Adipocyte (in vitro differentiated cells): ENCODE measurements around the gene MAST4.
"Not testable (repeated sequence)": the region's sequence is repeated elsewhere in the genome, so short reads cannot be mapped to it uniquely, and the experiment has no call there.

Experiments used
- DNase-seq: peaks from one replicate; pipeline ENCODE4 v3.0.0-alpha.2; 2015; ENCODE audit warnings: low read depth
- H3K27me3 ChIP-seq: replicated peaks from 2 replicates; pipeline ENCODE4 v1.7.0; 2013; ENCODE audit warnings: mild to moderate bottlenecking, low read length, moderate library complexity; ENCODE audit not compliant: control insufficient read depth, insufficient read depth
- H3K36me3 ChIP-seq: 2 replicates; pipeline ENCODE4 v1.7.0; 2013; ENCODE audit warnings: low read length, mild to moderate bottlenecking, moderate library complexity; ENCODE audit not compliant: control insufficient read depth, insufficient read depth, severe bottlenecking
- H3K4me1 ChIP-seq: 2 replicates; pipeline ENCODE4 v1.7.0; 2013; ENCODE audit warnings: mild to moderate bottlenecking, low read length, moderate library complexity; ENCODE audit not compliant: control insufficient read depth, insufficient read depth
- H3K4me3 ChIP-seq: 2 replicates; pipeline ENCODE4 v1.7.0; 2013; ENCODE audit warnings: mild to moderate bottlenecking, low read length, moderate library complexity
- H3K9ac ChIP-seq: 2 replicates; pipeline ENCODE4 v1.7.0; 2013; ENCODE audit warnings: mild to moderate bottlenecking, low read length, moderate library complexity
- H3K9me3 ChIP-seq: 2 replicates; pipeline ENCODE4 v1.7.0; 2013; ENCODE audit warnings: mild to moderate bottlenecking, low read length, moderate library complexity; ENCODE audit not compliant: control insufficient read depth

MAST4 gene

GRCh38 chr5:66814146-66814991, 218.2 kb downstream of the MAST4 start:
- H3K27me3 ChIP-seq: no peaks in the 10 kb centered on the region
- H3K4me3 ChIP-seq: no peak overlapping the region
- peak; percentile 80 for DNase-seq

DNA sequence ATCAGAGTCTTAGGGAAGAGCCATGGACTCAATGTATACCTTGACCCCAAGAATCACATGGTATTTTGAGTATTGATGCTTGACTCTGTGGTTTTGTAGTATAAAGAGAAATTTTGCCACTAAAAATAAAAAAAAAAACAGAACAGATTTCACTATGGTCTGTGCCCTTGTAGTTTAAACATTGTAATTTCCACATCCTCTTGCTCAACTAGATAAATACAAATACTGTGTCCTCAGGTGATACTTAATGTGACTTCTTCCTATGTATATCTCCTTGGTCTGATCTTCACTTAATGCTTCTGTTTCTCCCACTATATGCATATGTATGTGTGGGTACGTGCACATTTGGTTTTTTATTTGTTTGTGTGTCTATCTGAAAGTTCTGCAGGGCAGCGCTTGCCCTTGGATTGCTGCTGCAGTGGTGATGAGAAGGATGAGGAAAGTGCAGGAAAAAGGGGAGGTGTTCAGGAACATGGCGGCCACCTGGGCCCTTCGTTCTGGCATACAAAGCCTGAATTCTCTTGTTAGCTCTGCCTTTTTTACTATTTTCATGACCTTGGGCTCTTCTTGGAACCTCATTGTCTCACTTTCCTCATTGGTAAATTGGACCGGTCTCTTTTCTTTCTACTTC, 222.2 kb downstream of the MAST4 start:
- Histone ChIP-seq H3K36me3 (no peaks in the 10 kb centered on the region), H3K4me3 (no peak overlapping the region), H3K9ac (no peak overlapping the region), H3K9me3 (no peaks in the 10 kb centered on the region), H3K4me1 (no peaks in the 10 kb centered on the region), H3K27me3 (no peaks in the 10 kb centered on the region)
- DNase-seq: no peak

More at GRCh38 chr5:66814146-66814991, 218.2 kb downstream of the MAST4 start:
- Histone ChIP-seq H3K9ac (no peak overlapping the region), H3K9me3 (no peaks in the 10 kb centered on the region), H3K36me3 (no peaks in the 10 kb centered on the region), H3K4me1 (no peaks in the 10 kb centered on the region)

DNA sequence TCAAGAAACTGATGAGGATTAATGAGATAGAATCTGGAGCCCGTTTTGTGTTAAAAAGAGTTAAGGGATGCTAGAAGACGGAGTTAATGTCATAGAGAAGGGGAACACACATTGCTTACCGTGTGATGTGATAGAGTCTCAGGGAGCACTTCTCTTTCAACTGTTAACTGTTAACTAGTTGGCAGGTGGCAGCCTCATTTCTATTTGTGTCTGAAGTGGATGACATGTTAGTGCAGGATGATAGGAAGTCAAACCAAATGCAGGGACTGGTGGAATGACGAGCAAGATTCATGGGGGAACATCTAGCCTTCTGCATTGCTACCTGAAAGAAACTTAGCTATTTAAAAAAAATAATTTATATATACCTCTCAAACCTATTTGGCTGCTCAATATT, 222.7 kb downstream of the MAST4 start:
- Histone ChIP-seq H3K4me1 (no peaks in the 10 kb centered on the region), H3K9me3 (no peaks in the 10 kb centered on the region), H3K27me3 (no peaks in the 10 kb centered on the region), H3K9ac (no peak overlapping the region), H3K36me3 (no peaks in the 10 kb centered on the region), H3K4me3 (no peak overlapping the region)
- no peak for DNase-seq

DNA sequence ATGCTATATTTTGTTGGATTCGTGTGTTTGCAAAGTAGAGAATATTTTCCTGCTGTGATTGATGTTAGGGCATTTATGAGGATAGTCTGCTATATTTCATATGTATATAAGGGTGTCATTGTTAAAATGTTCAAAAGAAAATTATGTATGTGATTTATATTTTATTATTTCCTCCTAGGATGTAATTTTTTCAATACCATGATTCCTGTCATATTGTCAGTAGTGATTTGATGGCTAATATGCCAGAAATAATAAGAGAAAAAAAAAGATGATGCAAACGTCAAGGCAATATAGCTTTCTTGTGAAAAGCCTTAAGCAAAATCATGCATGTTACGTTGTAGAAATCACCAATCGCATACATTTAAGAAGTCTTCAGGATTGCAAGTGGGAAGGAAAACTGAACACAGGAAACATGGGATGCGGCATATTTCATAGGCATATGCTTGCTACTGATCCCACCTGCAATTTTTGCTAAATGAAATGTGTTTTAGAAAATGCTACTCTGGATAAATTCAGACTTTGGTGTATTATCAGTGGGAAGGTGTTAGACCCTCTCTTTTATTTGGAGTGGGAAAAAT, 224.5 kb downstream of the MAST4 start:
- Histone ChIP-seq H3K4me3 (no peak overlapping the region), H3K9ac (no peak overlapping the region), H3K9me3 (no peaks in the 10 kb centered on the region), H3K4me1 (no peaks in the 10 kb centered on the region), H3K27me3 (no peaks in the 10 kb centered on the region), H3K36me3 (no peaks in the 10 kb centered on the region)
- DNase-seq: no peak

DNA sequence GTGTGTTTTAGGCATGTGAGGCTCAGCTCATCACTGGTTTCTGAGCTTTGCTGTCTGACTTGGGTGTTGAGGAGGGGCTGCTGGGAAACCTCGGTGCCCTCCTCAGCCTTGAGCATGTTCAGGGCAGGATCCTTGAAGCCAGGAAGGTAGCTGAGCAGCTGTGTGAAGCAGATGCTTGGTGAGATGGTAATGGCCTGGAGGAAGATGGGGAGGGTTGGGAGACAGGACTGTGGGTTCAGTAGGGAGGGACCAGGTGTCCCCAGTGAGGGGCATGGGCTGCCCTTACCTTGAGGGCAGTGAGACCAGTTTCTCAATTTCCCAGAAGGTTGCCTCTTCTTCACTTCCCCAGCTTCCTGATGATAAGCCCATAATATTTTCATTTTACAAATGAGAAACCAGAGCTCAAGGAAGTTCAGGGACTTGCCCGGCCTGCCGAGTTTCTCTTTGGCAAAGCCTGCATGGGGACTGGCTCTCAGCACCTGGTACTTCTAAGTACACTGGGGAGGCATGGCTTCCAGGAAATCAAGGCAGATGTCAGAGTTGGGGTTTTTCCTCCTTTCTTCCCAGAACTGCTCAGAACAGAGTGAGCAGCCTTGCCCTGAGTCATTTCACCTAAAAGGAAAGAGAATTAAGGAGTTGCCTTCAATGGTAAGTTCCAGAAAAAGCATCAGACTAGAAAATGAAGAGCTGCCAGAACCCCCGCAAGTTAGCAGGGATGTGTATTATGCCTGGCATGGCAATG, 225.7 kb downstream of the MAST4 start:
- H3K9me3 ChIP-seq: no peaks in the 10 kb centered on the region
- no peak overlapping the region for H3K9ac ChIP-seq
- no peak overlapping the region for H3K4me3 ChIP-seq
- no peak for DNase-seq
- no peaks in the 10 kb centered on the region for H3K27me3 ChIP-seq
- no peaks in the 10 kb centered on the region for H3K36me3 ChIP-seq
- no peaks in the 10 kb centered on the region for H3K4me1 ChIP-seq

DNA sequence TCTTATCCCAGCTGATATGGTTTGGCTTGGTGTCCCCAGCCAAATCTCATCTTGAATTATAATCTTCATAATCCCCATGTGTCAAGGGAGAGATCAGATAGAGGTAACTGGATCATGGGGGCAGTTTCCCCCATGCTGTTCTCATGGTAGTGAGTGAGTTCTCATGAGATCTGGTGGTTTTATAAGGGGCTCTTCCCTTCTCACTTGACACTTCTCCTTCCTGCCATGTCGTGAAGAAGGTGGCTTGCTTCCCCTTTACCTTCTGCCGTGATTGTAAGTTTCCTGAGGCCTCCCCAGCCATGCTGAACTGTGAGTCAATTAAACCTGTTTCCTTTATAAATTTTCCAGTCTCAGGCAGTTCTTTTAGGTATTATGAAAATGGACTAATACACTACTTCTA, 226.7 kb downstream of the MAST4 start:
- not testable (repeated sequence) for H3K9ac ChIP-seq, H3K36me3 ChIP-seq, H3K4me3 ChIP-seq, H3K27me3 ChIP-seq, H3K4me1 ChIP-seq, DNase-seq, H3K9me3 ChIP-seq

GRCh38 chr5:66824476-66824875, 228.3 kb downstream of the MAST4 start:
- peaks cover 6% of the 10 kb centered on the region for H3K27me3 ChIP-seq
- H3K4me3 ChIP-seq: no peak overlapping the region
- H3K9ac ChIP-seq: no peak overlapping the region
- no peaks in the 10 kb centered on the region for H3K9me3 ChIP-seq
- DNase-seq: no peak
- no peaks in the 10 kb centered on the region for H3K36me3 ChIP-seq
- H3K4me1 ChIP-seq: peaks cover 4% of the 10 kb centered on the region

GRCh38 chr5:66826263-66826662, 230.1 kb downstream of the MAST4 start:
- H3K36me3 ChIP-seq: no peaks in the 10 kb centered on the region
- H3K27me3 ChIP-seq: peaks cover 6% of the 10 kb centered on the region
- no peak overlapping the region for H3K4me3 ChIP-seq
- peaks cover 4% of the 10 kb centered on the region for H3K4me1 ChIP-seq
- no peak overlapping the region for H3K9ac ChIP-seq
- H3K9me3 ChIP-seq: no peaks in the 10 kb centered on the region
- DNase-seq: no peak

- DNase-seq: no peak
- peaks cover 6% of the 10 kb centered on the region for H3K27me3 ChIP-seq
- no peak overlapping the region for H3K4me3 ChIP-seq
- no peak overlapping the region for H3K9ac ChIP-seq
- H3K4me1 ChIP-seq: peaks cover 4% of the 10 kb centered on the region
- H3K9me3 ChIP-seq: no peaks in the 10 kb centered on the region
- H3K36me3 ChIP-seq: no peaks in the 10 kb centered on the region
Measured at GRCh38 chr5:66826696-66827095, 230.5 kb downstream of the MAST4 start.

GRCh38 chr5:66828046-66828547, 231.9 kb downstream of the MAST4 start:
- no peak for DNase-seq
- Histone ChIP-seq H3K9me3 (no peaks in the 10 kb centered on the region), H3K36me3 (no peaks in the 10 kb centered on the region), H3K9ac (no peak overlapping the region), H3K4me1 (peaks cover 4% of the 10 kb centered on the region), H3K4me3 (peak overlapping the region; percentile 77), H3K27me3 (peaks cover 6% of the 10 kb centered on the region)
